A549 (cell line): ENCODE measurements around the gene OLIG1. TPM values are rescaled to one million over a fixed set of nuclear protein-coding genes. Genes with fewer than 3 reads are reported as not detected.

Experiments
- ATAC-seq, 2 experiments: fragments of 200-7000 bp in 1 of 2; fragments of >200 bp in 1 of 2; cut with Nextera tagmentation in 1 of 2; cut with Tn5 transposase in 1 of 2; 3 replicates each; pipeline versions ENCODE4 v1.8.0 to v1.9.1; 2018 to 2020; ENCODE audit warnings: mild to moderate bottlenecking in 1 of 2, moderate library complexity in 1 of 2
- CTCF ChIA-PET: fragments of 300-600 bp; sonication (Branson Sonifier 250); formaldehyde crosslinking; extraction: SDS; loops from one replicate; lab custom pipeline; 2021; ENCODE audit warnings: antibody characterized with exemption, inconsistent platforms; lab: Yijun Ruan, JAX
- POLR2A ChIA-PET: fragments of 350-600 bp; formaldehyde crosslinking; extraction: SDS; loops from one replicate; lab custom pipeline; 2021; ENCODE audit warnings: antibody characterized with exemption, inconsistent platforms; lab: Yijun Ruan, JAX
- DNase-seq, 2 experiments: peaks; one replicate each; pipeline versions ENCODE4 v3.0.0 to v3.0.0-alpha.2; 2011 to 2016; ENCODE audit warnings: low read depth in 1 of 2, low spot score in 1 of 2
- FAIRE-seq: peaks from 2 replicates; lab custom pipeline; 2011; peaks lifted over from hg19 to GRCh38; lab: Jason Lieb, UNC
- H3K27ac ChIP-seq, 2 experiments: fragments of >200 bp; sonication (Bioruptor Twin); formaldehyde crosslinking; 3 replicates each; pipeline ENCODE4 v1.5.1; 2016 to 2017
- H3K4me1 ChIP-seq: fragments of >200 bp; sonication (Bioruptor Twin); formaldehyde crosslinking; 3 replicates; pipeline ENCODE4 v1.6.1; 2016
- H3K4me2 ChIP-seq: fragments of >200 bp; sonication (Bioruptor Twin); formaldehyde crosslinking; 3 replicates; pipeline ENCODE4 v1.6.1; 2016
- H3K4me3 ChIP-seq: fragments of >200 bp; sonication (Bioruptor Twin); formaldehyde crosslinking; 3 replicates; pipeline ENCODE4 v1.5.1; 2016
- H3K9me3 ChIP-seq: fragments of >200 bp; sonication (Bioruptor Twin); formaldehyde crosslinking; 3 replicates; pipeline ENCODE4 v1.6.1; 2016
- CBX8 ChIP-seq: fragments of 200-600 bp; sonication (generic); IDR thresholded peaks from 2 replicates; pipeline ENCODE4 v1.6.1; 2016
- CEBPB ChIP-seq, 2 experiments: fragments of >200 bp in 1 of 2; sonication (Bioruptor Twin) in 1 of 2; formaldehyde crosslinking in 1 of 2; IDR thresholded peaks; 2 replicates each; pipeline ENCODE4 v1.6.1; 2012 to 2016
- CHD2 ChIP-seq: fragments of 150-350 bp; IDR thresholded peaks from 2 replicates; pipeline ENCODE4 v1.6.1; 2014; ENCODE audit warnings: low read length; ENCODE audit not compliant: partially characterized antibody
- EHF ChIP-seq: fragments of 250-450 bp; sonication (Bioruptor Pico); IDR thresholded peaks from 2 replicates; pipeline ENCODE4 v1.5.0; 2020; ENCODE audit warnings: mild to moderate bottlenecking
- EP300 ChIP-seq, 2 experiments: fragments of >200 bp; sonication (Bioruptor Twin); formaldehyde crosslinking; IDR thresholded peaks; 2 replicates in 1 of 2; 3 replicates in 1 of 2; pipeline ENCODE4 v1.6.1; 2016 to 2017
- FOSL2 ChIP-seq, 2 experiments: fragments of 450-650 bp in 1 of 2; fragments of >200 bp in 1 of 2; sonication (Bioruptor Twin) in 1 of 2; formaldehyde crosslinking; IDR thresholded peaks; 2 replicates each; pipeline versions ENCODE4 v1.5.0 to v1.6.1; 2016 to 2020; ENCODE audit warnings: mild to moderate bottlenecking in 1 of 2, moderate library complexity in 1 of 2
- GATA3 ChIP-seq: IDR thresholded peaks from 2 replicates; pipeline ENCODE4 v1.6.1; 2012; ENCODE audit warnings: borderline replicate concordance
- HOXA7 ChIP-seq: fragments of 250-450 bp; sonication (Bioruptor Pico); IDR thresholded peaks from 2 replicates; pipeline ENCODE4 v1.5.0; 2020; ENCODE audit warnings: mild to moderate bottlenecking, moderate library complexity
- JUN ChIP-seq, 2 experiments: fragments of >200 bp; sonication (Bioruptor Twin); formaldehyde crosslinking; IDR thresholded peaks; 2 replicates in 1 of 2; 3 replicates in 1 of 2; pipeline ENCODE4 v1.6.1; 2016 to 2017
- JUNB ChIP-seq: fragments of >200 bp; sonication (Bioruptor Twin); formaldehyde crosslinking; IDR thresholded peaks from 2 replicates; pipeline ENCODE4 v1.6.1; 2016
- KDM5A ChIP-seq: fragments of 200-600 bp; sonication (generic); IDR thresholded peaks from 2 replicates; pipeline ENCODE4 v1.6.1; 2016; ENCODE audit warnings: antibody characterized with exemption, mild to moderate bottlenecking
- MYC ChIP-seq: IDR thresholded peaks from 2 replicates; pipeline ENCODE4 v1.6.1; 2012; ENCODE audit warnings: mild to moderate bottlenecking, inconsistent platforms, low read length, improper control_type of control experiment, borderline replicate concordance
- NFE2L2 ChIP-seq: fragments of 150-350 bp; conservative IDR thresholded peaks from 2 replicates; pipeline ENCODE4 v1.6.1; 2014; ENCODE audit warnings: low read length
- NPAS2 ChIP-seq: fragments of 250-450 bp; sonication (Bioruptor Pico); IDR thresholded peaks from 2 replicates; pipeline ENCODE4 v1.8.0; 2022; ENCODE audit warnings: mild to moderate bottlenecking, moderate library complexity, borderline replicate concordance
- PHF8 ChIP-seq: fragments of 200-600 bp; sonication (generic); IDR thresholded peaks from 2 replicates; pipeline ENCODE4 v1.6.1; 2016; ENCODE audit warnings: low read depth, mild to moderate bottlenecking, antibody characterized with exemption, moderate library complexity, borderline replicate concordance
- RNF2 ChIP-seq: fragments of 200-600 bp; sonication (generic); IDR thresholded peaks from 2 replicates; pipeline ENCODE4 v1.6.1; 2016; ENCODE audit warnings: low read depth, mild to moderate bottlenecking, antibody characterized with exemption, moderate library complexity, borderline replicate concordance
- SMC3 ChIP-seq: fragments of >200 bp; sonication (Bioruptor Twin); formaldehyde crosslinking; IDR thresholded peaks from 3 replicates; pipeline ENCODE4 v1.6.1; 2018; ENCODE audit warnings: inconsistent platforms
- TFCP2L1 ChIP-seq: fragments of 250-450 bp; sonication (Bioruptor Pico); IDR thresholded peaks from 2 replicates; pipeline ENCODE4 v1.5.0; 2021; ENCODE audit warnings: mild to moderate bottlenecking
- ZC3H11A ChIP-seq: fragments of 450-650 bp; IDR thresholded peaks from 2 replicates; pipeline ENCODE4 v1.6.1; 2014; ENCODE audit warnings: antibody characterized with exemption, mild to moderate bottlenecking
- ZSCAN20 ChIP-seq: fragments of 250-450 bp; sonication (Bioruptor Pico); IDR thresholded peaks from 2 replicates; pipeline ENCODE4 v1.8.0; 2022; ENCODE audit warnings: mild to moderate bottlenecking, moderate library complexity
- WGBS: methylation state at CpG from one replicate; pipeline ENCODE4 v1.1.6; 2017; ENCODE audit errors: missing lambda C conversion rate; 5-methylcytosine and 5-hydroxymethylcytosine counted together
- polyA plus RNA-seq, 4 experiments: library from polyadenylated mRNA; depleted of rRNA in 3 of 4; stranded (reverse); fragments of >200 nt; fragmentation: RNase III in 1 of 4; extraction: RNeasy Plus Mini Kit Qiagen cat#74134 plus additional on column Dnase treatment in 1 of 4; gene quantifications; 2 replicates in 3 of 4; 3 replicates in 1 of 4; pipeline ENCODE4 v1.2.3, GENCODE V29; 2011 to 2017
- TF ChIP-seq, protein P1 (sequence below): fragments of >200 bp; sonication (Bioruptor Twin); formaldehyde crosslinking; IDR thresholded peaks from 3 replicates; pipeline ENCODE4 v1.6.1; 2016
- TF ChIP-seq, protein P2 (sequence below): fragments of >200 bp; sonication (Bioruptor Twin); formaldehyde crosslinking; IDR thresholded peaks from 3 replicates; pipeline ENCODE4 v1.5.1; 2016

Gene OLIG1
- polyA plus RNA-seq, 2 of the 4 experiments (the other 2 are of a cell fraction), result not detected

GRCh38 chr21:33071770-33072306 lies 1.9 kb downstream of the OLIG1 start:
- Histone ChIP-seq H3K9me3 (peaks cover 8% of the 10 kb centered on the region), H3K4me2 (peak overlapping the region; percentile 85), H3K4me1 (0 out of 3 replicates have a peak, but pooled peaks cover 4% of the 10 kb centered on the region), H3K27ac (no peak overlapping the region), H3K4me3 (peak overlapping the region; percentile 42)
- WGBS, result 12% methylated on average over 24 of the region's 38 CpGs
- ChIA-PET POLR2A (no interaction called here), CTCF (interaction anchor here (1.1 kb wide), 1 partner anchor 78 kb away, joined by 3 read pairs; no protein-coding TSS in a partner anchor)
- ATAC-seq (no peak), DNase-seq (peak in 1 of 2 experiments; percentile 11), FAIRE-seq (no peak)
- TF ChIP-seq ZSCAN20 (CRISPR knock-in tag) (no peak), PHF8 (no peak), EHF (CRISPR knock-in tag) (no peak), TFCP2L1 (CRISPR knock-in tag) (no peak), CBX8 (0 out of 2 replicates have a peak, but pooled peaks have one; percentile 39), EP300 (IDR thresholded peaks at IDR 0.05) (no peak), JUNB (no peak), KDM5A (no peak), RNF2 (0 out of 2 replicates have a peak, but pooled peaks have one; percentile 61), FOSL2 (IDR thresholded peaks at IDR 0.05) (no peak), FOSL2 (CRISPR knock-in tag; IDR thresholded peaks at IDR 0.05) (no peak), ZC3H11A (no peak), NFE2L2 (no peak)

DNA sequence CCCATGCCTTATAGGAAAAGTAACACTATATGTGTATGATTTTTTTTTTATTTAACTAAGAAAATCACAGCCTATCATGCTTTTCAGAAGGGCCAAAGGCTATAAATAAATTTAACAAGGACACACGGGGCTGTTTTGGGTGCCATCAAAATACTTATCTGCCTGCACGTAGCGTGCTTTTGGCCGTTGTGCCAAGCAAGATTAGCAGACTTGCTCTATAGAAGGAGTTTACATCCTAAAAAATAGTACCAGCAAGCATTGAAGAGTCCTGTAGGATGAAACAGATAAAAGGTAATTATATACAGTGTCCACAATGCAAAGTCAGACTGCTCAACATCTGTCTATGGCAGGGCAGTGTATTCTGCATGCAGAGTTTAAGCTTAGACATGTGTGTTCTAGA lies 3.7 kb downstream of the OLIG1 start:
- TF ChIP-seq GATA3, result no peak
- no peak for FAIRE-seq

DNA sequence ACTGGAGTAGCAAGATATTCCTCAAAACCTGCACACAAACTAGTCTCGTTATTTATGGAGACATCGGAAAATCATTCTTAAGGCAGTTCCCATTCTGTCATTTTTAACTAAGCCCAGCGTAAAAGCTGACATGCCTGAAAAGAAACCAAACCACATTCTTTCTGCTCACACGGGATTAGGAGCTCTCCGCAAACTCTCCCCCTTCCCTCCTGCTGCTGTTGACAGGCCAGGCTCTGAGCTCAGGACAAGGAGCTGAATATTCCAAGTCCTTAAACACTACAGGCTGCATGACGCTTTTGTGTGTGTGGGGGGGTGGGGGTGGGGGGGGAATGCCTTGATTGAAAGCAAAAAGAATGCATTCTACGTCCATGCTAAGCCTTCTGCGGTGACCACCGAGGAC lies 5.2 kb downstream of the OLIG1 start:
- WGBS, result 74% methylated on average over 8 of the region's 9 CpGs
- POLR2A ChIA-PET, result interaction anchor here (0.6 kb wide), 1 partner anchor 30 kb away, joined by 5 read pairs; no protein-coding TSS in a partner anchor
- H3K9me3 ChIP-seq, result no peaks in the 10 kb centered on the region
- ATAC-seq (no peak), FAIRE-seq (no peak), DNase-seq (no peak)
- no peak overlapping the region for H3K4me3 ChIP-seq
- peaks cover 11% of the 10 kb centered on the region; the same call in 2 of the 3 replicates for H3K4me1 ChIP-seq
- TF ChIP-seq NFE2L2 (no peak), SMC3 (no peak), NPAS2 (CRISPR knock-in tag) (no peak), CHD2 (no peak), HOXA7 (CRISPR knock-in tag) (no peak), MYC (no peak), CBX8 (no peak), JUN (IDR thresholded peaks at IDR 0.05) (no peak), CEBPB (IDR thresholded peaks at IDR 0.05) (no peak)
- TF ChIP-seq, protein P1, sequence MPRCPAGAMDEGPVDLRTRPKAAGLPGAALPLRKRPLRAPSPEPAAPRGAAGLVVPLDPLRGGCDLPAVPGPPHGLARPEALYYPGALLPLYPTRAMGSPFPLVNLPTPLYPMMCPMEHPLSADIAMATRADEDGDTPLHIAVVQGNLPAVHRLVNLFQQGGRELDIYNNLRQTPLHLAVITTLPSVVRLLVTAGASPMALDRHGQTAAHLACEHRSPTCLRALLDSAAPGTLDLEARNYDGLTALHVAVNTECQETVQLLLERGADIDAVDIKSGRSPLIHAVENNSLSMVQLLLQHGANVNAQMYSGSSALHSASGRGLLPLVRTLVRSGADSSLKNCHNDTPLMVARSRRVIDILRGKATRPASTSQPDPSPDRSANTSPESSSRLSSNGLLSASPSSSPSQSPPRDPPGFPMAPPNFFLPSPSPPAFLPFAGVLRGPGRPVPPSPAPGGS, result no peak
- TF ChIP-seq, protein P2, sequence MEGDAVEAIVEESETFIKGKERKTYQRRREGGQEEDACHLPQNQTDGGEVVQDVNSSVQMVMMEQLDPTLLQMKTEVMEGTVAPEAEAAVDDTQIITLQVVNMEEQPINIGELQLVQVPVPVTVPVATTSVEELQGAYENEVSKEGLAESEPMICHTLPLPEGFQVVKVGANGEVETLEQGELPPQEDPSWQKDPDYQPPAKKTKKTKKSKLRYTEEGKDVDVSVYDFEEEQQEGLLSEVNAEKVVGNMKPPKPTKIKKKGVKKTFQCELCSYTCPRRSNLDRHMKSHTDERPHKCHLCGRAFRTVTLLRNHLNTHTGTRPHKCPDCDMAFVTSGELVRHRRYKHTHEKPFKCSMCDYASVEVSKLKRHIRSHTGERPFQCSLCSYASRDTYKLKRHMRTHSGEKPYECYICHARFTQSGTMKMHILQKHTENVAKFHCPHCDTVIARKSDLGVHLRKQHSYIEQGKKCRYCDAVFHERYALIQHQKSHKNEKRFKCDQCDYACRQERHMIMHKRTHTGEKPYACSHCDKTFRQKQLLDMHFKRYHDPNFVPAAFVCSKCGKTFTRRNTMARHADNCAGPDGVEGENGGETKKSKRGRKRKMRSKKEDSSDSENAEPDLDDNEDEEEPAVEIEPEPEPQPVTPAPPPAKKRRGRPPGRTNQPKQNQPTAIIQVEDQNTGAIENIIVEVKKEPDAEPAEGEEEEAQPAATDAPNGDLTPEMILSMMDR, result no peak
- CTCF ChIA-PET, result no interaction called here
- no peak overlapping the region for H3K4me2 ChIP-seq
- no peak overlapping the region for H3K27ac ChIP-seq

More for the DNA sequence above, 3.7 kb downstream of the OLIG1 start:
- peaks cover 5% of the 10 kb centered on the region; the same call in 2 of the 3 replicates for H3K4me1 ChIP-seq
- ChIA-PET CTCF (no interaction called here), POLR2A (no interaction called here)
- DNase-seq (no peak), ATAC-seq (no peak)
- 70% methylated on average over 4 of the region's 4 CpGs for WGBS
- no peak overlapping the region for H3K4me3 ChIP-seq
- H3K4me2 ChIP-seq, result no peak overlapping the region
- H3K9me3 ChIP-seq, result peaks cover 8% of the 10 kb centered on the region
- no peak overlapping the region for H3K27ac ChIP-seq
